Keratinocyte (primary cell): ENCODE measurements around the gene B3GNT2. TPM values are rescaled to one million over a fixed set of nuclear protein-coding genes. Genes with fewer than 3 reads are reported as not detected.

Experiments
- DNase-seq: peaks from one replicate; pipeline ENCODE4 v3.0.0-alpha.2; 2011; ENCODE audit warnings: low read depth, missing footprints, low spot score
- FAIRE-seq: peaks from 2 replicates; lab custom pipeline; 2011; peaks lifted over from hg19 to GRCh38; lab: Jason Lieb, UNC
- H2AFZ ChIP-seq: 2 replicates; pipeline ENCODE4 v1.6.0; 2012; ENCODE audit warnings: low read length, control low read depth, inconsistent platforms; ENCODE audit not compliant: control insufficient read depth
- H3K27ac ChIP-seq: 2 replicates; pipeline ENCODE4 v1.5.1; 2011; ENCODE audit warnings: low read length; ENCODE audit not compliant: control insufficient read depth, insufficient read depth
- H3K27me3 ChIP-seq: 3 replicates; pipeline ENCODE4 v1.6.0; 2011; ENCODE audit warnings: low read length; ENCODE audit not compliant: control insufficient read depth, insufficient read depth; ENCODE audit errors: extremely low read depth
- H3K36me3 ChIP-seq, 2 experiments: 2 replicates in 1 of 2; 3 replicates in 1 of 2; pipeline ENCODE4 v1.5.1; 2011; ENCODE audit warnings: low read length in 2 of 2, mild to moderate bottlenecking in 1 of 2; ENCODE audit not compliant: control insufficient read depth in 2 of 2, insufficient read depth in 2 of 2; ENCODE audit errors: extremely low read depth in 1 of 2
- H3K4me1 ChIP-seq: 3 replicates; pipeline ENCODE4 v1.5.1; 2011; ENCODE audit warnings: low read length; ENCODE audit not compliant: control insufficient read depth, insufficient read depth; ENCODE audit errors: extremely low read depth
- H3K4me2 ChIP-seq: 3 replicates; pipeline ENCODE4 v1.6.0; 2011; ENCODE audit warnings: low read depth, low read length; ENCODE audit not compliant: control insufficient read depth, insufficient read depth; ENCODE audit errors: extremely low read depth
- H3K4me3 ChIP-seq, 3 experiments: fragments of 200-600 bp in 1 of 3; sonication (generic) in 1 of 3; 2 replicates in 2 of 3; 3 replicates in 1 of 3; pipeline ENCODE4 v1.5.1; 2011 to 2016; ENCODE audit warnings: low read length in 3 of 3, mild to moderate bottlenecking in 3 of 3, control low read depth in 2 of 3, inconsistent platforms in 1 of 3, low read depth in 1 of 3, mixed read lengths in 1 of 3, mixed run types in 1 of 3, moderate library complexity in 1 of 3; ENCODE audit not compliant: control insufficient read depth in 2 of 3, insufficient read depth in 2 of 3; ENCODE audit errors: extremely low read depth in 1 of 3
- H3K79me2 ChIP-seq: 2 replicates; pipeline ENCODE4 v1.6.0; 2012; ENCODE audit warnings: low read length; ENCODE audit not compliant: control insufficient read depth, insufficient read depth
- H3K9ac ChIP-seq: 3 replicates; pipeline ENCODE4 v1.6.0; 2011; ENCODE audit warnings: low read length; ENCODE audit not compliant: control insufficient read depth, insufficient read depth; ENCODE audit errors: extremely low read depth
- H3K9me1 ChIP-seq: 3 replicates; pipeline ENCODE4 v1.6.0; 2011; ENCODE audit warnings: low read length; ENCODE audit not compliant: control insufficient read depth, insufficient read depth; ENCODE audit errors: extremely low read depth
- H3K9me3 ChIP-seq: 2 replicates; pipeline ENCODE4 v1.5.1; 2012; ENCODE audit warnings: low read depth, low read length; ENCODE audit not compliant: control insufficient read depth
- H4K20me1 ChIP-seq: 3 replicates; pipeline ENCODE4 v1.6.0; 2011; ENCODE audit warnings: low read length; ENCODE audit not compliant: control insufficient read depth, insufficient read depth; ENCODE audit errors: extremely low read depth
- CTCF ChIP-seq, 3 experiments: IDR thresholded peaks in 1 of 3; conservative IDR thresholded peaks in 1 of 3; optimal IDR thresholded peaks in 1 of 3; 2 replicates in 2 of 3; 3 replicates in 1 of 3; pipeline versions ENCODE3 to v1.5.1; 2011; ENCODE audit warnings: low read length in 3 of 3, mild to moderate bottlenecking in 3 of 3, moderate library complexity in 2 of 3, control low read depth in 1 of 3, inconsistent platforms in 1 of 3; ENCODE audit not compliant: insufficient read depth in 2 of 3; ENCODE audit errors: extremely low read depth in 1 of 3
- EZH2 ChIP-seq: IDR thresholded peaks from one replicate; pipeline ENCODE4 v1.6.1; 2012; ENCODE audit warnings: inconsistent platforms, mild to moderate bottlenecking, low read length, moderate library complexity
- dilution Hi-C: fragments of 300-500 bp; cut with MboI; formaldehyde crosslinking; loops from one replicate; pipeline ENCODE4 v1.7.0; 2020; ENCODE audit warnings: low sequenced_read_pairs; ENCODE audit not compliant: extremely low pct_ligation_motif_present
- polyA plus RNA-seq, 5 experiments: library from polyadenylated mRNA; depleted of rRNA in 3 of 5; stranded (reverse) in 3 of 5; stranded (forward) in 1 of 5; unstranded in 1 of 5; fragments of >200 nt; gene quantifications; 1 replicate in 1 of 5; 2 replicates in 3 of 5; 3 replicates in 1 of 5; pipeline versions ENCODE4 v1.2.1 to v1.2.3, GENCODE V29; 2011 to 2012; ENCODE audit warnings: missing spikeins in 2 of 5, low read depth in 1 of 5, low replicate concordance in 1 of 5

Gene B3GNT2
- polyA plus RNA-seq, 1 donor (not counting 4 experiments of a cell fraction or from before 2014, with no cell fraction given) = 44.3 TPM

GRCh38 chr2:62186156-62186905 is 9.6 kb upstream of the B3GNT2 start:
- DNase-seq = no peak
- H4K20me1 ChIP-seq = no peaks in the 10 kb centered on the region
- no peak for FAIRE-seq
- TF ChIP-seq CTCF (optimal IDR thresholded peaks at IDR 0.05 in 1 of 3, IDR thresholded peaks at IDR 0.05 in 1 of 3, conservative IDR thresholded peaks at IDR 0.05 in 1 of 3; ENCODE audit: extremely low read depth in 1 of 3, insufficient read depth in 2 of 3, low read length in 3 of 3) (no peak), EZH2 (no peak)
- no peaks in the 10 kb centered on the region for H3K9me1 ChIP-seq
- no peaks in the 10 kb centered on the region for H3K9me3 ChIP-seq
- dilution Hi-C loops = no loop called here
- H3K79me2 ChIP-seq = no peaks in the 10 kb centered on the region
- H3K4me2 ChIP-seq = no peak overlapping the region
- H3K27me3 ChIP-seq = no peaks in the 10 kb centered on the region
- H3K4me1 ChIP-seq = no peaks in the 10 kb centered on the region
- H3K36me3 ChIP-seq = no peaks in the 10 kb centered on the region
- H3K27ac ChIP-seq = no peak overlapping the region
- H3K9ac ChIP-seq = no peak overlapping the region
- no peak overlapping the region for H3K4me3 ChIP-seq
- no peak overlapping the region for H2AFZ ChIP-seq

- Histone ChIP-seq H2AFZ (no peak overlapping the region), H3K27me3 (no peaks in the 10 kb centered on the region), H3K4me3 (no peak overlapping the region), H3K4me1 (no peaks in the 10 kb centered on the region), H3K36me3 (no peaks in the 10 kb centered on the region), H3K79me2 (no peaks in the 10 kb centered on the region), H3K9me3 (no peaks in the 10 kb centered on the region), H3K9me1 (no peaks in the 10 kb centered on the region), H3K27ac (no peak overlapping the region), H4K20me1 (no peaks in the 10 kb centered on the region), H3K4me2 (no peak overlapping the region), H3K9ac (no peak overlapping the region)
- no peak for DNase-seq
- no peak for TF ChIP-seq EZH2
- no peak for TF ChIP-seq CTCF (optimal IDR thresholded peaks at IDR 0.05 in 1 of 3, IDR thresholded peaks at IDR 0.05 in 1 of 3, conservative IDR thresholded peaks at IDR 0.05 in 1 of 3; ENCODE audit: extremely low read depth in 1 of 3, insufficient read depth in 2 of 3, low read length in 3 of 3)
- FAIRE-seq = no peak
- dilution Hi-C loops = no loop called here
Measured at GRCh38 chr2:62187246-62187645, 8.7 kb upstream of the B3GNT2 start.
